Endothelial cell of umbilical vein (primary cell): Measurements from ENCODE around the gene MMP14. TPM values are rescaled to one million over a fixed set of nuclear protein-coding genes. Genes with fewer than 3 reads are reported as not detected.

ENCODE experiments used
- BruUV-seq: library from RNA; stranded (reverse); fragments of 400-500 nt; replicated peaks from 2 replicates; lab custom pipeline; 2021; lab: Mats Ljungman, UMichigan
- CTCF ChIA-PET: fragments of 300-600, 350-600 bp; sonication (Branson Sonifier 250); formaldehyde crosslinking; loops from one replicate; lab custom pipeline; 2021; ENCODE audit warnings: antibody characterized with exemption, inconsistent platforms; lab: Charles Lee
- POLR2A ChIA-PET: fragments of 300-600, 350-600 bp; sonication (Branson Sonifier 250); formaldehyde crosslinking; loops from one replicate; lab custom pipeline; 2021; ENCODE audit warnings: antibody characterized with exemption, inconsistent platforms; lab: Charles Lee
- DNase-seq: peaks from one replicate; pipeline ENCODE4 v3.0.0-alpha.2; 2011; ENCODE audit warnings: low read depth, low spot score
- FAIRE-seq: peaks from 2 replicates; lab custom pipeline; 2011; peaks lifted over from hg19 to GRCh38; lab: Jason Lieb, UNC
- H2AFZ ChIP-seq: 2 replicates; pipeline ENCODE4 v1.6.0; 2012; ENCODE audit warnings: low read depth, low read length, control low read depth, inconsistent platforms
- H3K27ac ChIP-seq: 2 replicates; pipeline ENCODE4 v1.5.1; 2011; ENCODE audit warnings: low read depth, mild to moderate bottlenecking, control low read depth, low read length, moderate library complexity; ENCODE audit not compliant: insufficient read depth
- H3K27me3 ChIP-seq, 2 experiments: 2 replicates each; pipeline versions ENCODE4 v1.6.0 to v1.6.1; 2011; ENCODE audit warnings: low read length in 2 of 2, mixed read lengths in 1 of 2; ENCODE audit not compliant: control insufficient read depth in 2 of 2, insufficient read depth in 2 of 2
- H3K36me3 ChIP-seq, 2 experiments: 2 replicates in 1 of 2; 3 replicates in 1 of 2; pipeline ENCODE4 v1.5.1; 2011; ENCODE audit warnings: low read length in 2 of 2, mild to moderate bottlenecking in 1 of 2, moderate library complexity in 1 of 2; ENCODE audit not compliant: control insufficient read depth in 2 of 2, insufficient read depth in 2 of 2; ENCODE audit errors: extremely low read depth in 1 of 2
- H3K4me1 ChIP-seq: 3 replicates; pipeline ENCODE4 v1.5.1; 2011; ENCODE audit warnings: mild to moderate bottlenecking, low read length; ENCODE audit not compliant: control insufficient read depth, insufficient read depth; ENCODE audit errors: extremely low read depth
- H3K4me2 ChIP-seq: 2 replicates; pipeline ENCODE4 v1.6.1; 2011; ENCODE audit warnings: low read length, control low read depth, mixed read lengths; ENCODE audit not compliant: insufficient read depth
- H3K4me3 ChIP-seq, 3 experiments: fragments of 200-600 bp in 1 of 3; sonication (generic), shearing (Covaris generic) in 1 of 3; replicated peaks in 1 of 3; 2 replicates each; pipeline ENCODE4 v1.5.1; 2011 to 2016; ENCODE audit warnings: control low read depth in 3 of 3, low read length in 3 of 3, mild to moderate bottlenecking in 2 of 3, inconsistent platforms in 1 of 3, low read depth in 1 of 3, moderate library complexity in 1 of 3; ENCODE audit not compliant: insufficient read depth in 1 of 3
- H3K79me2 ChIP-seq: 2 replicates; pipeline ENCODE4 v1.6.0; 2012; ENCODE audit warnings: low read length, inconsistent platforms; ENCODE audit not compliant: control insufficient read depth, insufficient read depth
- H3K9ac ChIP-seq: replicated peaks from 2 replicates; pipeline ENCODE3; 2011; ENCODE audit warnings: low read length, control low read depth; ENCODE audit not compliant: insufficient read depth; ENCODE audit errors: extremely low read depth
- H3K9me1 ChIP-seq: replicated peaks from 3 replicates; pipeline ENCODE4 v1.6.0; 2011; ENCODE audit warnings: mild to moderate bottlenecking, low read length; ENCODE audit not compliant: control insufficient read depth, insufficient read depth; ENCODE audit errors: extremely low read depth
- H3K9me3 ChIP-seq: replicated peaks from 2 replicates; pipeline ENCODE4 v1.5.1; 2012; ENCODE audit warnings: low read length, inconsistent platforms; ENCODE audit not compliant: control insufficient read depth, insufficient read depth
- H4K20me1 ChIP-seq: replicated peaks from 2 replicates; pipeline ENCODE3; 2011; ENCODE audit warnings: mild to moderate bottlenecking, low read length; ENCODE audit not compliant: control insufficient read depth, insufficient read depth; ENCODE audit errors: extremely low read depth
- CTCF ChIP-seq, 2 donors: IDR thresholded peaks; 1 replicate in 1 of 2; 2 replicates in 1 of 2; pipeline ENCODE4 v1.5.1; 2011; ENCODE audit warnings: low read length in 2 of 2, mild to moderate bottlenecking in 2 of 2, moderate library complexity in 2 of 2, control low read depth in 1 of 2, inconsistent platforms in 1 of 2, low read depth in 1 of 2; ENCODE audit not compliant: insufficient read depth in 1 of 2; ENCODE audit errors: extremely low read depth in 1 of 2
- EZH2 ChIP-seq: IDR thresholded peaks from 2 replicates; pipeline ENCODE4 v1.6.1; 2012; ENCODE audit warnings: borderline replicate concordance, low read depth, mild to moderate bottlenecking, moderate library complexity, low read length, inconsistent platforms; ENCODE audit not compliant: severe bottlenecking
- FOS ChIP-seq: IDR thresholded peaks from 2 replicates; pipeline ENCODE4 v1.6.1; 2011; ENCODE audit warnings: mild to moderate bottlenecking, low read length, moderate library complexity, borderline replicate concordance; ENCODE audit not compliant: insufficient read depth
- GATA2 ChIP-seq: IDR thresholded peaks from 2 replicates; pipeline ENCODE4 v1.7.0; 2011; ENCODE audit warnings: low read depth, mild to moderate bottlenecking, moderate library complexity, mixed read lengths, low read length; ENCODE audit not compliant: insufficient read length, insufficient read depth
- JUN ChIP-seq: IDR thresholded peaks from 2 replicates; pipeline ENCODE4 v1.6.1; 2011; ENCODE audit warnings: borderline replicate concordance, low read depth; ENCODE audit not compliant: insufficient read length, insufficient read depth
- MAX ChIP-seq: IDR thresholded peaks from 2 replicates; pipeline ENCODE4 v1.6.1; 2011; ENCODE audit not compliant: insufficient read depth, insufficient read length
- MYC ChIP-seq: IDR thresholded peaks from one replicate; pipeline ENCODE4 v1.6.1; 2011; ENCODE audit warnings: mild to moderate bottlenecking, low read depth, low read length
- POLR2A ChIP-seq: IDR thresholded peaks from 2 replicates; pipeline ENCODE4 v1.6.1; 2012; ENCODE audit warnings: low read depth, mild to moderate bottlenecking, control low read depth, low read length
- POLR2AphosphoS5 ChIP-seq: IDR thresholded peaks from 2 replicates; pipeline ENCODE4 v1.6.1; 2012; ENCODE audit warnings: low read depth, mild to moderate bottlenecking, control low read depth, low read length, moderate library complexity; ENCODE audit not compliant: insufficient read depth
- dilution Hi-C: fragments of 300-500 bp; cut with MboI; formaldehyde crosslinking; loops from one replicate; pipeline ENCODE4 v1.15.0; 2019; ENCODE audit warnings: low sequenced_read_pairs; ENCODE audit not compliant: extremely low pct_ligation_motif_present
- intact Hi-C: fragments of 100-400 bp; cut with micrococcal nuclease; formaldehyde crosslinking; loops from one replicate; pipeline ENCODE4 v1.10.0; 2022
- polyA plus RNA-seq, 4 experiments: library from polyadenylated mRNA; depleted of rRNA in 3 of 4; stranded (reverse) in 3 of 4; unstranded in 1 of 4; fragments of >200 nt; gene quantifications; 2 replicates each; pipeline versions ENCODE4 v1.2.1 to v1.2.3, GENCODE V29; 2011 to 2012; ENCODE audit warnings: missing spikeins in 1 of 4
- total RNA-seq: library from RNA; stranded (reverse); gene quantifications from 2 replicates; pipeline ENCODE4 v1.2.3, GENCODE V29; 2021

MMP14 gene
- total and polyA plus RNA-seq, 2 donors (not counting 3 experiments of a cell fraction or from before 2014, with no cell fraction given) = 506 to 603 TPM

GRCh38 chr14:22886500-22887259 lies 50.3 kb downstream of the MMP14 start:
- peak; percentile 24 for DNase-seq

More at GRCh38 chr14:22886500-22887259, 50.3 kb downstream of the MMP14 start:
- Histone ChIP-seq H3K9ac (no peak overlapping the region), H3K4me2 (peak overlapping the region; percentile 33), H2AFZ (peak overlapping the region; percentile 91), H3K36me3 (no peaks in the 10 kb centered on the region), H3K4me1 (no peaks in the 10 kb centered on the region), H3K27ac (no peak overlapping the region), H3K9me1 (no peaks in the 10 kb centered on the region), H3K27me3 (no peaks in the 10 kb centered on the region), H4K20me1 (no peaks in the 10 kb centered on the region), H3K4me3 (peak overlapping the region in 2 of 3 experiments; percentile 26 to 32), H3K9me3 (no peaks in the 10 kb centered on the region), H3K79me2 (no peaks in the 10 kb centered on the region)
- TF ChIP-seq CTCF (IDR thresholded peaks at IDR 0.05; ENCODE audit: extremely low read depth in 1 of 2, insufficient read depth in 1 of 2, low read depth in 1 of 2, low read length in 2 of 2) (peak; percentile 6 to 37), JUN (no peak), GATA2 (no peak), FOS (no peak), MYC (no peak), POLR2AphosphoS5 (no peak), EZH2 (no peak), POLR2A (no peak), MAX (peak; percentile 51)
- ChIA-PET POLR2A (no interaction called here), CTCF (interaction anchor here (1.0 to 11.4 kb wide), 6 partner anchors 15 to 316 kb away, joined by 3 to 80 read pairs (median 5); partner anchors contain the start of genes LRP10 and MMP14)
- peak; percentile 21 for FAIRE-seq
- no TSS peak for BruUV-seq
- intact Hi-C loops = no loop called here
- dilution Hi-C loops = no loop called here
